ENCODE results near the gene FOXD1. TPM values are rescaled to one million over a fixed set of nuclear protein-coding genes. Genes with fewer than 3 reads are reported as not detected.
"Not testable (repeated sequence)": the region's sequence is repeated elsewhere in the genome, so short reads cannot be mapped to it uniquely, and the experiment has no call there.

Gene FOXD1
- total RNA-seq, 2 donors from 2014 or later = 0.55 to 1.0 TPM

DNA sequence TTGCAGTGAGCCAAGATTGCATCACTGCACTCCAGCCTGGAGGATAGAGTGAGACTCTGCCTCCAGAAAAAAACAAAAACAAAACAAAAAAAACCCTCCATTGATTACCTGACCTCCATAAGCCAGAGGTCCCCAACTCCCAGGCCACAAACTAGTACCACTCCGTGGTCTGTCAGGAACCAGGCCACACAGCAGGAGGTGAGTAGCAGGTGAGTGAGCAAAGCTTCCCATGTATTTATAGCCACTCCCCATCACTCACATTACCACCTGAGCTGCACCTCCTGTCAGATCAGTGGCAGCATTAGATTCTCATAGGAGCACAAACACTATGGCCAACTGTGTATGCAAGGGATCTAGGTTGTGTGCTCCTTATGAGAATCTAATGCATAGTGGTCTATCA is 35.9 kb upstream of the FOXD1 start:
- Mint-ChIP-seq H3K27me3 (ENCODE audit: low read depth) (peaks cover 36% of the 10 kb centered on the region), H3K36me3 (ENCODE audit: insufficient read depth in 2 of 2) (no peaks in the 10 kb centered on the region), H3K4me3 (no peak overlapping the region), H3K27ac (no peak overlapping the region), H3K9me3 (no peaks in the 10 kb centered on the region), H3K4me1 (ENCODE audit: low read depth) (no peaks in the 10 kb centered on the region)
- DNase-seq (no peak), ATAC-seq (replicated peaks in 1 of 2) (no peak)

DNA sequence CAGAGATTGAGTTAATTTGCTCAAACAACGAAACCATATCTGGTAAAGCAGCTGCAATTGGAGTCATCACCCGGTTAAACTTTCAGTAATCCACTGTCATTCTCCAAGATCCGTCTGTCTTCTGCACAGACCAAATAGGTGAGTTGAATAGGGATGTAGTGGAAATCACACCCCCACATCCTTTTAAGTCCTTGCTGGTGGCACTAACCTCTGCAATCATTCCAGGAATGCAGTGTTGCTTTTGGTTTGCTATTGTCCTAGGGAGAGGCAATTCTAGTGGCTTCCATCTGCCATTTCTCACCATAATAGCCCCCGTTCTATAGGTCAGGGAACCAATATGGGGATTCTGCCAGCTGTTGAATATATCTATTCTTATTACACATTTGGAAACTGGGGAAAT is 35.1 kb upstream of the FOXD1 start:
- no peaks in the 10 kb centered on the region for H3K4me1 Mint-ChIP-seq (ENCODE audit: low read depth)
- no peak overlapping the region for H3K27ac Mint-ChIP-seq
- H3K9me3 Mint-ChIP-seq = no peaks in the 10 kb centered on the region
- DNase-seq (no peak), ATAC-seq (replicated peaks in 1 of 2) (no peak)
- H3K27me3 Mint-ChIP-seq (ENCODE audit: low read depth) = peaks cover 38% of the 10 kb centered on the region
- no peaks in the 10 kb centered on the region for H3K36me3 Mint-ChIP-seq (ENCODE audit: insufficient read depth in 2 of 2)
- no peak overlapping the region for H3K4me3 Mint-ChIP-seq

DNA sequence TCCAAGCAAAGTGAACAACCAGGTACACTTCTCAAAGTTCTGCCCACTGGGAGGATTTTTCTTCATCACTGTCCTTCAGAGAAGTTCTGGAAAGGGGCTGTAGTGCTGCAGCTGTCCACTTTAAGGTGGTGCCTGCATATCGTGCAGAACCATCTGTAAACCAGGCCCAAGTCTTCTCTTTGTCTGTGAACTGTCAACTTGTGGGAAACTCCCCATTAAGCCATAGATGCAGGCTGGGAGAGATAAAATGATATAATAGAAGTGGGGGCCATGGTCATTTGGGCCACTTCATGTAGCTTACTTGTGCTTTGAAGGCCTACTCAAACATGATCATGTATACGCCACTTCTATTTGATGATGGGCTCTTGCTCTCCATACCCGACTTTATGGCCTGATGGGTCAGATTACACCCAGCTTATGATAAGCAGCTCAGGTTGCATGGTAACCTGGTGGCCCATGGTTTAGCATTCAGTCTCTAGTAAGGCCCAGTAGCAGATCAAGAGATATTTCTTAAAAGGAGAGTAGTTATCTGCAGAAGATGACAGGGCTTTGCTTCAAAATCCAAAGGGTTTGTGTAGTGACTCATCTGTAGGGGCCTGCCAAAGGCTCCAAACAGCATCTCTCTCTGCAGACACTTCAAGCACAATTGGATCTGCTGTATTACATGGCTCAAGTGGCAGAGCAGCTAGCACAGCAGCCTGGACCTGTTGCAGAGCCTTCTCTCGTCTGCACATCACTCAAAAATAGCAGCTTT is 34.0 kb upstream of the FOXD1 start:
- Mint-ChIP-seq H3K36me3 (ENCODE audit: insufficient read depth in 2 of 2) (no peaks in the 10 kb centered on the region), H3K4me3 (no peak overlapping the region), H3K9me3 (no peaks in the 10 kb centered on the region), H3K27me3 (ENCODE audit: low read depth) (peaks cover 48% of the 10 kb centered on the region), H3K4me1 (ENCODE audit: low read depth) (no peaks in the 10 kb centered on the region), H3K27ac (no peak overlapping the region)
- DNase-seq (no peak), ATAC-seq (replicated peaks in 1 of 2) (no peak)

DNA sequence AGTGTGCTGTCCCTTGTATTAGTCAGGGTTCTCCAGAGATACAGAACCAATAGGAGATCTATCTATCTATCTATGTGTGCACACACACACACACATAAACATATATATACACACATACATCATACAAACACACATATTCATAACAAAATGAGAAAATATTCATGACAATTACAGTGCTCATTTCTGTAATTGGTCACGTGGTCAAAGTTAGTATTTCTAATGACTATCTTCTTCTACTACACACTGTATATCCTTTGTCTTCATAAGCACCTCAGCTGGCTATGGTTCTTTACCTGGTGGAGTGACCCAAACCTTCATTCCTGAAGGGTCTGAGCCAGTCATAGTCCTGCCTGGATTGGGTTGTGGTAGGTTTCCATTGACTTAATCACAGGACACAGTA is 31.9 kb upstream of the FOXD1 start:
- H3K36me3 Mint-ChIP-seq (ENCODE audit: insufficient read depth in 2 of 2) = no peaks in the 10 kb centered on the region
- no peak overlapping the region for H3K4me3 Mint-ChIP-seq
- DNase-seq (no peak), ATAC-seq (replicated peaks in 1 of 2) (no peak)
- no peaks in the 10 kb centered on the region for H3K9me3 Mint-ChIP-seq
- H3K27ac Mint-ChIP-seq = no peak overlapping the region
- H3K4me1 Mint-ChIP-seq (ENCODE audit: low read depth) = no peaks in the 10 kb centered on the region
- H3K27me3 Mint-ChIP-seq (ENCODE audit: low read depth) = peaks cover 28% of the 10 kb centered on the region

DNA sequence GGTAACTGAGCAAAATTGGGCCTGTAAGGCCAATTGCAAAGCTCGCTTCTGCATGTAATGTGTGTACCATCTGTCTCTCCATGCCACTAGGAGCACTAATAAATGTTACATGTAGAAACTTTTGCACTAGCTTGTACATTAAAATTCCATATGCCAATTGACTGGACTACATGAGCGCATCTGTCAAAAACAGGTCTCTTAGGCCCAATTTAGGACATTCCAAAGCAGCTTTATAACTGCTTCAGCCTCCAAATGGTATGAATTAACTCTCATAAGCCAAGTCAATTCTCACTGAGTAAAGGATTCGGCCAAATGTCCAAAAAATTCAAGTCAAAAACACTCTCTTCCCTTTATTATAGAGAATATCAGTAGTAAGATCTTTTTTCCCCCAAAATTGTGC is 23.5 kb upstream of the FOXD1 start:
- no peaks in the 10 kb centered on the region for H3K4me1 Mint-ChIP-seq (ENCODE audit: low read depth)
- no peak overlapping the region for H3K4me3 Mint-ChIP-seq
- H3K27me3 Mint-ChIP-seq (ENCODE audit: low read depth) = peaks cover 22% of the 10 kb centered on the region
- H3K27ac Mint-ChIP-seq = no peak overlapping the region
- H3K9me3 Mint-ChIP-seq = peaks cover 0 to 2% of the 10 kb centered on the region in 2 donors
- no peak for DNase-seq
- peaks cover 0 to 2% of the 10 kb centered on the region in 2 donors for H3K36me3 Mint-ChIP-seq (ENCODE audit: insufficient read depth in 2 of 2)
- ATAC-seq (replicated peaks in 1 of 2) = no peak

DNA sequence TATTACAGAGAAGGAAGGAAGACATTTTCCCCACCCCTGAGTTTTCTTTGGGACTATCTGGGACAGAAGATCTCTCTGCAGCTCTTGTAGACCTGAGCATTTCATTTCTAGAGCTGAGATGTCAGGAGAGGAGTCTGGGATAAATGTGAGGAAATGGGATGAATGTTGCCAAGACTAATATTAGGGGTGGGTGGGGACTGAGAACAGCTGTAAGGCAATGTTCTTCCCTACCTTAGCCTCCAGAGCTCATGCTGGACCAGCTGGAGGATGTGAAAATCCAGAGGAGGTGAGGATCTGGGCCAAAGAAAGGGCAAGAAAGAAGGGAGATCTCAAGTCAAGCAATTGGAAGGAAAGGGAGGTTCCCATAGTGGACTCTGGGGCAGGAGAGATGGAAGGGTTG is 23.1 kb upstream of the FOXD1 start:
- peaks cover 27% of the 10 kb centered on the region for H3K27me3 Mint-ChIP-seq (ENCODE audit: low read depth)

DNA sequence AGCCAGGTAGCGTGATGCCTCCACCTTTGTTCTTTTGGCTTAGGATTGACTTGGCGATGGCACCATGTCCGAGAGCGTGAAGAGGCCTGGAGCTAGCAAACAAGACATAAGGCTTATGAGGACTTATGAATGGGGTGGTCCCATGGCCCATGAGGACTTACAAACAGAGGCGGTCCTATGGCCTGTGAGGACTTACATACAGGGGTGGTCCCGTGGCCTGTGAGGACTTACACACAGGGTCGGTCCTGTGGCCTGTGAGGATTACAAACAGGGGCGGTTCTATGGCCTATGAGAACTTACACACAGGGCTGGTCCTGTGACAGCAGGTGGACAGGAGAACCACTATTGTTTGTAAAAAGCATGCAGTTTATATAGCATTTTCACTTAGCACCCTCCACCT is 21.3 kb upstream of the FOXD1 start:
- no peak for DNase-seq
- H3K36me3 Mint-ChIP-seq (ENCODE audit: insufficient read depth in 2 of 2) = peaks cover 0 to 2% of the 10 kb centered on the region in 2 donors

More for the DNA sequence above, 23.1 kb upstream of the FOXD1 start:
- Mint-ChIP-seq H3K4me1 (ENCODE audit: low read depth) (no peaks in the 10 kb centered on the region), H3K27ac (no peak overlapping the region), H3K36me3 (ENCODE audit: insufficient read depth in 2 of 2) (peaks cover 0 to 2% of the 10 kb centered on the region in 2 donors), H3K9me3 (peaks cover 0 to 2% of the 10 kb centered on the region in 2 donors), H3K4me3 (no peak overlapping the region)
- ATAC-seq (replicated peaks in 1 of 2) (no peak), DNase-seq (no peak)

DNA sequence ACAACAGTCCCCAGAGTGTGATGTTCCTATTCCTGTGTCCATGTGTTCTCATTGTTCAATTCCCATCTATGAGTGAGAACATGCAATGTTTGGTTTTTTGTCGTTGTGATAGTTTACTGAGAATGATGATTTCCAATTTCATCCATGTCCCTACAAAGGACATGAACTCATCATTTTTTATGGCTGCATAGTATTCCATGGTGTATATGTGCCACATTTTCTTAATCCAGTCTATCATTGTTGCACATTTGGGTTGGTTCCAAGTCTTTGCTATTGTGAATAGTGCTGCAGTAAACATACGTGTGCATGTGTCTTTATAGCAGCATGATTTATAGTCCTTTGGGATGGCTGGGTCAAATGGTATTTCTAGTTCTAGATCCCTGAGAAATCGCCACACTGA is 20.1 kb upstream of the FOXD1 start:
- not testable (repeated sequence) for ATAC-seq (replicated peaks in 1 of 2); H3K27ac Mint-ChIP-seq; DNase-seq; H3K36me3 Mint-ChIP-seq (ENCODE audit: insufficient read depth in 2 of 2); H3K9me3 Mint-ChIP-seq; H3K4me1 Mint-ChIP-seq (ENCODE audit: low read depth); H3K4me3 Mint-ChIP-seq
- H3K27me3 Mint-ChIP-seq (ENCODE audit: low read depth) = peaks cover 46% of the 10 kb centered on the region

More for the DNA sequence above, 21.3 kb upstream of the FOXD1 start:
- no peak overlapping the region for H3K4me3 Mint-ChIP-seq
- H3K27me3 Mint-ChIP-seq (ENCODE audit: low read depth) = peaks cover 38% of the 10 kb centered on the region
- H3K9me3 Mint-ChIP-seq = peaks cover 0 to 2% of the 10 kb centered on the region in 2 donors
- no peak overlapping the region for H3K27ac Mint-ChIP-seq
- no peaks in the 10 kb centered on the region for H3K4me1 Mint-ChIP-seq (ENCODE audit: low read depth)
- ATAC-seq (replicated peaks in 1 of 2) = no peak

DNA sequence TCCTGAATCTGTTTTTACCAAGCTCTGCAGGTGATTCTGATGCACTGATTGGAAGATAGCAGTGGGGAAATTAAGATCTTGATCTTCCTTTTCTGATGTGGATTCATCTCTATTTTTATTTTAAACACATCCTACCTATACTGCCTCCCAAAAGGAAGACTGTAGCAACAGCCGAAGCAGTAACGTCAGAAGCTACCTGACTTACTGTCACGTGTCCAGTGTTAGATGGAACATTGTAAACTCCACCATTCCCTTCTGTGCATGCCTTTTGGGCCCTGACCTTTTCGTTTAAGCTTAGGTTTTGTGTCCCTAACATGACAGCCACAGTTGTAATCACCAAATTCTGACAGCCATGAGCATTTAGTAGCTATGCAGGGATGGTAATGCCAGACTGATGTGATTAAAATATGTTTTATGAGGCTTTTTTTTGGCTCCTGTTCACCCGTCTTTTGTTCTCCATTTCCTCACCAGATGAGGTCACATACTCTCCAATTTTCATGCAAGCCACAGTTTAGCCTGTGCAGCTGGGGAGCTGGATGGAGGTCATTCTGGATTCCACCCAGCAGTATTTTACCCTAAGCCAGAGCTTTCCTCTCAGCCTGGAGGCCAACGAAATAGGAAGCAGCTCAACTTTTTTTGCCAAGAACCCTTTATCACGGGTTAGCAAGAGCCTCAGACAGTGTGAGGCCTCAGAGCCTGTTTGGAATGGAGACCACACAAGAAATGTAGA is 15.6 kb upstream of the FOXD1 start:
- DNase-seq = no peak
- H3K36me3 Mint-ChIP-seq (ENCODE audit: insufficient read depth in 2 of 2) = no peaks in the 10 kb centered on the region

DNA sequence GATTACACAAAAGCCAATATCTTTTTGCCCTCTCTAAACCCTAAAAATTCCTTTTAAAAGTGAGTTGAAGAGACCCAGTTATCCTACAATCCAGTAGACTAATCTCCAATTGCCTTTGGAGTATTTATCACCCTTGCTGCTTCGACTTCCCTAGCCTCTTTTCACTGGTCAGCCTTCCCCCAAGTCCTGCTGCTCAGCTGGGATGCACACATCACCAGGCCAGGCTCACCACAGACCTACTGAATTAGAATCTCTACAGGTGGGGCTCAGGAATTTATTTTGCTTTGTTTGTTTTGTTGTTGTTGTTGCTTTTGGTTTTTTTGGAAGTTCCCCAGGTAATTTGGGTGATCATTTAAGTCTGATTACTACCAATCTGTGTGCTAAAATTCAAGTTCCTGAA is 11.6 kb upstream of the FOXD1 start:
- Mint-ChIP-seq H3K27me3 (ENCODE audit: low read depth) (peaks cover 60% of the 10 kb centered on the region), H3K27ac (no peak overlapping the region), H3K9me3 (no peaks in the 10 kb centered on the region), H3K4me3 (no peak overlapping the region), H3K4me1 (ENCODE audit: low read depth) (no peaks in the 10 kb centered on the region), H3K36me3 (ENCODE audit: insufficient read depth in 2 of 2) (no peaks in the 10 kb centered on the region)
- ATAC-seq (replicated peaks in 1 of 2) = no peak
- no peak for DNase-seq

More for the DNA sequence above, 15.6 kb upstream of the FOXD1 start:
- no peak overlapping the region for H3K4me3 Mint-ChIP-seq
- H3K4me1 Mint-ChIP-seq (ENCODE audit: low read depth) = no peaks in the 10 kb centered on the region
- ATAC-seq (replicated peaks in 1 of 2) = no peak
- H3K27ac Mint-ChIP-seq = no peak overlapping the region
- peaks cover 43% of the 10 kb centered on the region for H3K27me3 Mint-ChIP-seq (ENCODE audit: low read depth)
- no peaks in the 10 kb centered on the region for H3K9me3 Mint-ChIP-seq

DNA sequence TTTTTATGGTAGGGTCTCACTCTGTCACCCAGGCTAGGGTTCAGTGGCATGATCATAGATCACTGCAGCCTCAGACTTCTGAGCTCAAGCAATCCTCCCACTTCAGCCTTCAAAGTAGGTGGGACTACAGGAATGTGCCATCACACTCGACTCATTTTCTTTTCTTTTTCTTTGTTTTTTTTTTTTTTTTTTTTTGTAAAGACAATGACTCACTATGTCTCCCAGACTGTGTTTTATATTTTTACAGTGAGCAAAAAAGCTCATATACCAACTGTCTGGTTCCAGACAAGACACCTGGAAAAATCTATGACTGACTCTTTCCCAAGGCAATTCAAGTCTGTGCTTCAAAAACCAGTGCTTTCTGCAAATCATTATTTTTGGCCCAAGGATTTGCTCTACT is 10.8 kb upstream of the FOXD1 start:
- ATAC-seq (replicated peaks in 1 of 2) (no peak), DNase-seq (no peak)
- peaks cover 0 to under 1% of the 10 kb centered on the region in 2 donors for H3K36me3 Mint-ChIP-seq (ENCODE audit: insufficient read depth in 2 of 2)
- H3K9me3 Mint-ChIP-seq = no peaks in the 10 kb centered on the region
- H3K4me3 Mint-ChIP-seq = no peak overlapping the region
- H3K27ac Mint-ChIP-seq = no peak overlapping the region
- H3K4me1 Mint-ChIP-seq (ENCODE audit: low read depth) = no peaks in the 10 kb centered on the region
- H3K27me3 Mint-ChIP-seq (ENCODE audit: low read depth) = peaks cover 61% of the 10 kb centered on the region

DNA sequence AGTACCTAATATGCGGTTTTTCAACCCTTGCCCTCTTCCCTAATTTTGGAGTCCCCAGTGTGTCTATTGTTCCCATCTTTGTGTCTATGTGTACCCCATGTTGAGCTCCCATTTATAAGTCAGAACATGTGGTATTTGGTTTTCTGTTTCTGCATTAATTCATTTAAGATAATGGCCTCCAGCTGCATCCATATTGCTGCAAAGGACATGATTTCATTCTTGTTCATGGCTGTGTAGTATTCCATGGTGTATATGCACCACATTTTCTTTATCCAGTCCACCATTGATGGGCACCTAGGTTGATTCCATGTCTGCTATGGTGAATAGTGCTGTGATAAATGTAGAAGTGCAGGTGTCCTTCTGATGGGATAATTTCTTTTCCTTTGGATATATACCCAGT is 7.9 kb upstream of the FOXD1 start:
- not testable (repeated sequence) for H3K36me3 Mint-ChIP-seq (ENCODE audit: insufficient read depth in 2 of 2); H3K27ac Mint-ChIP-seq; H3K4me1 Mint-ChIP-seq (ENCODE audit: low read depth); ATAC-seq (replicated peaks in 1 of 2); H3K9me3 Mint-ChIP-seq; H3K4me3 Mint-ChIP-seq; DNase-seq
- H3K27me3 Mint-ChIP-seq (ENCODE audit: low read depth) = peaks cover 81% of the 10 kb centered on the region

DNA sequence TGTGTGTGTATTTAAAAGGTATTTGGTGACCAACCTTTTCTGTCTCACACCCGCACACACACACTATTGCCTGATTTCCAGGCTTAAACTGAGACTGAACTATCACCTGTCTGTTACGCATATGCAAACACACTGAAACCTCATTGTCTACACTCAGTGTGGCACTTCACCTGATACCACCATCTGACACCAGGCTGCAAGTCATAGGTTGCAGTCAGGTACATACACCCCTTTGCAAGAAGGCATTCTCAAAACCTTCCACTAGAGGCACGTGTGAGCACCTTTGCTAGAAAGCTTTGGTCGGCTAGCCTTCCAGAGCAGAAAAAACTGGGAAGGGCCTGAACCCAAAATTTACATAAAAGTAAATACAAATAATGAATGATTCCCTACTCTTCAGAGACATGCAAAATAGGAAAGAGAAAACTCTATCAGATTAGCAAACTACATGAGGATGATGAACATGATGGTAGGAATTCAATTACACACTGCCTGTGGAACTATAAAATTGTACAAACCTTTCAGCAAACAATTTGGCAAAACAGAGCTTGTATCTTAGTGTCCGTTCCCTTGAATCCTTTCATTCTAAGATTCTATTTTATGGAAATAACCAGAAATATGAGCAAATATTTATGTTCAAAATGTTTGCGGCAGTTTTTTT is 5.9 kb upstream of the FOXD1 start:
- Mint-ChIP-seq H3K9me3 (no peaks in the 10 kb centered on the region), H3K36me3 (ENCODE audit: insufficient read depth in 2 of 2) (peaks cover 0 to 2% of the 10 kb centered on the region in 2 donors), H3K27me3 (ENCODE audit: low read depth) (peaks cover 80% of the 10 kb centered on the region), H3K4me3 (no peak overlapping the region), H3K4me1 (ENCODE audit: low read depth) (peaks cover 7% of the 10 kb centered on the region), H3K27ac (no peak overlapping the region)
- DNase-seq (peak; percentile 26 to 39), ATAC-seq (replicated peaks in 1 of 2) (peak; percentile 67 to 70)
